ENCODE data around the gene MRPL34.

MRPL34 gene

DNA sequence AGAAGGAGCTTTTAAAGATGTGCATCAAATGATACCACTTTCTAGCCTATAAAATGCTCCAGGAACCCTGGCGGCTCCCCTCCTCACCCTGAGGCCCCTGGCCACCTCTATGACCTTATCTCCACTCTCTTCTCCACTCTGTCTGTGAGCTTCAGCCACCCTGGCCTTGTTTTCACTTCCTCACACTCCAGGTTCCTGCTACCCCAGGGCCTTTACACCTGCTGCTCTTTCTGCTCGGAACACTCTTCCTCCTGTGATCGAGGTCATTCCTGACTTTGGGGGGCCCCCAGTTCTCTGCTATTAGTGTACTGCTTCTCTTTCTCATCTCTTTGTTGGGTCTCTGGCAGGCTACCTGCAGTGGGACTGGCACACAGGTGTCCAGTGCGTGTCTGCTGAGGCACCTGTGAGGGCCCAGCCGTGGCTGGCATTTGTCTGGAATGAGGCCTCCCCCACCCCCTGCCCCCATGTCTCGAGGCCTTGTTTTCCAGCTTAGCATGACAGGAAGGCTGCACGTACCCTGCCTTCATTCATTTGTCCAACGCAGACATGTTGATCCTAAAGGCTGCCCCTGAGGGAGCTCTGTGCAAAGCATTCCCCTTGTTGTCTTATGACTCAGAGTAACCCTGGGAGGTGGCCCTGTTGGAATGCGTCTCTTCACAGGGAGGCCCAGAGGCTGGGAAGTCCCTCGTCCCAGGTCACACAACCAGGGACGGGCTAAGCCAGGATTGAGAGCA, 6.0 kb downstream of the MRPL34 start:
- no peak for DNase-seq

DNA sequence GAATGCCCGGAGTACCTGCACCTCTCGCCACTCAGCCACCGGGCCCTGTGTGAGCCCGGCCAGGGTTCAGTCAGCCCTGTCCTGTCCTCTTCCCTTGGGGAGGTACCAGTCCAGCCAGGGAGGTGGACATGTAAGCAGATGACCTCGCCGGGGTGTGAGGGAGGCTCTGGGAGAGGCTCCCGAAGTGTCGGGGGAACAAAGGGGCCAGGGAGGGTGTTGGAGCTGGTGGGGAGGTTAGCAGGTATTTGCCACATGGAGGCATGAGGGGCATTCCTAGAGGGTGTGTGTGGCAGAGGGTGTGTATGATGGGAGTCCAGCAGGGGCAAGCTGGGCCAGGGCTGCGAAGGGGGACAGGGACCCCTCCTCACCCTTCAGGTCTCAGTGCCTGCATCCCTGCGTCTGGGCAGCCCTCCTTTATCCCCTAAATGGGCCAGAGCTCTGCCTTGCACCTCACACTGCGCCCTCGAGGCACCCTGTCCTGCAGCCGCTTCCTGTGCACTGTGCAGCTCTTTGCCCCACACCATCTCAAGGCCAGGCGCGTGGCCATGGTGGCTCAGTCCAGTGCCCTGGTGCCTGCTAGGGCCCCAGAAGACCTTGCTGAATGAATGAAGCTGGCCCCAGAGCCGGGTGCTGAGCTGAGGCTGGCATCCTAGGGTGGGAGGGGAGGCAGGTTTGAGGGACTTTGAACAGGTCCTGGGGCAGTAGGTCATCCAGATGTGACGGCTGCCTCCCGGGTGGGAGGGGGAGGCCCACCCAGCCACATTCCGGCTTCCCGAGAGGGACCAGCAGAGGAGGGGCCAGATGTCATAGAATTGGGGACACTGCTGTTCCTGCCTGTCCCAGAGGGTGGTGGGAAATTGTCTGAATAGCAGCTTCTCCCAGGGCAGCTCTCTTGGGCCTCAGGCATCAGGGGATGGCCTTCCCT, 6.8 kb downstream of the MRPL34 start:
- DNase-seq, result no peak

DNA sequence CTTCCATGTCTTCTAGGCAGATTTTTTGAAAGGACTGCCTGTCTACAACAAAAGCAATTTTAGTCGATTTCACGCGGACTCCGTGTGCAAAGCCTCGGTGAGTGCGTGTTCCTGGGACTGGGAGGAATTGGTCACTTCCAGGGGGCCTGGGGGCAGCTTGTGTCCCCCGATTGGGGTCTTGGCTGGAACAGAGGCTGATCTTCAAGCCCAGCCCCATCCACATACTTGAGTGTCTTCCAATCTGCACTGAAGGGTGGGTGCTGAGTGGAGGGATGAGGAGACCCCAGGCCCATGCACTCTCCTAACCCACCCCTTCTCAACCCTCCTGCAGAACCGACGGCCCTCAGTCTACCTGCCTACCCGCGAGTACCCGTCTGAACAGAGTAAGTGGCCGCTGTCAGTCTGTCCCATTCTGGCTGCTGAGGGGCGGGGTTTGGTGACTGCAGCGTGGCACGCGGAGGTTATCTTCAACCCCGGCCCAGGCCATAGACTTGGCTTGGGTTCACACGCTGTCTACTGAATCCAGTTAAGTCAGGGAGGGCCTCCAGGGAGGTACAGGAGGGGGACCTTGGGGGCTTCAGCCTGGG, 8.4 kb downstream of the MRPL34 start:
- no peak for DNase-seq

DNA sequence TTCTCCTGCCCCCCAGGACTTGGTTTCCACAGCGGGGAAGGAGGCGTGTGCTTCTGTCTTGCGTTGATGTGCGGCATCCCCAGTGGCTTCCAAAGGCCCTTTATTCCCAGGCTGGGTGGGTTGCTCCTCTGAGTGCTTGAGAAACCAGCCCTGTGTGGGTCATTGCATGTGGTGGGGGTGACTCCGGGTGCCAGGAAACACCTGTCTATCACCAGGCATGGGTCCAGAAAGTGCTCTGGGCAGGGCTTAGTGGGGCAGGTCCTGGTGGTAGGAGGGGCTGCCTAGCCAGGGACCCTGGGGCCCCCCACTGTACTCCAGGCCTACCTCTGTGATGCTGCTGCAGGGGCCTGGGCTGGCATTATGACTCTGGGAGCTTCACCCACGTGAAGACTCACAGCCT, 13.3 kb downstream of the MRPL34 start:
- no peak for DNase-seq

DNA sequence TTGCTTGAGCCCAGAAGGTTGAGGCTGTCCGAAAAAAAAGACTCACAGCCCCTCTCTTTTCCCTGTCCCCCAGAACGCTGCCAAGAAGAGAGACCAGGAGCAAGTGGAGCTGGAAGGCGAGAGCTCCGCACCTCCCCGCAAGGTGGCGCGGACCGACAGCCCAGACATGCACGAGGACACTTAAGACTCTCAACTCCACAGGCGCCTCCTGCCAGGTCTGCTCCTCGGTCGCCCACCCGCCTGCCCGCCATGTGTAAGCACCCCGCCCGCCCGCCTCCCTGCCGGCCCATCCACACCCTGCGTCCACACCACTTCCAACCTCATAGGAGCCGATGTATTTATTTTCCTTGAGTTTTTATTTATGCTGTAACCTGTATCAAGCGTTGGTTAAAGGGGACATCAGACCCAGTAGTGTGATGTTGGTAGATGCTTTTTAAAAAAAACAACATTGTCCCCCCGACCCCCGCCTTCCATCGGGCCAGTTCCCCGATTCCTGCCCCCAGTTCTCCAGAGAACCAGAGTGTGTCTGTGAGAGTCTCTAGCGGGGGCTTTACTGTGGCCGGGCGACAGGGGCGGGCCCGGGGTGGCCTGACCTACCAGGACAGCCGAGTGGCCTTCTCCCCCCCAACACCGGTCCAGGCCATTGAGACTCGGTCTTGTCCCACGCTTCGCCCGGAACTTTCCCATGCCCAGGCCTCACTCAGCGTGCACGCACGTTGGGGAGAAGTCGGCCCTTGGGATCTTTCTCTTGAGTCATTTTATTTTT, 14.0 kb downstream of the MRPL34 start:
- DNase-seq, result no peak

DNA sequence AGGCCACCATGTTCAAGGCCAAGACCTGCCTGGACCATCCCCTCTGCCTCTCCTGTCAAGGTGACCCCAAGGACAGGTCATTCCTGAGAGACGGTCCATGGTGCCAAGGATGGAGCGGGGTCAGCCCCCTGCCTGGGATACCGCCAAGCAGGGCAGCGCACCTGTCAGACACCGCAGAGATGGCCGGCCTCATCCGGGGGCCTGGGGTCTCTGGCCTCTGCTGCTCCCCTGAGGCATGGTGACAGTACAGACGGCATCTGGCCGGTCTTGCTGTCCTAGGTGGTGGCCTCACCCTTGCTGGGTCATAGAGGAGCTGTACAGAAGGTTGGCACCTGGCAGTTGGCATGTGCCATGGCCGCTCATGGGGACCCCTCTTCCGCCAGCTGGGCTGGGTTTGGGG, 14.8 kb downstream of the MRPL34 start:
- DNase-seq, result no peak

DNA sequence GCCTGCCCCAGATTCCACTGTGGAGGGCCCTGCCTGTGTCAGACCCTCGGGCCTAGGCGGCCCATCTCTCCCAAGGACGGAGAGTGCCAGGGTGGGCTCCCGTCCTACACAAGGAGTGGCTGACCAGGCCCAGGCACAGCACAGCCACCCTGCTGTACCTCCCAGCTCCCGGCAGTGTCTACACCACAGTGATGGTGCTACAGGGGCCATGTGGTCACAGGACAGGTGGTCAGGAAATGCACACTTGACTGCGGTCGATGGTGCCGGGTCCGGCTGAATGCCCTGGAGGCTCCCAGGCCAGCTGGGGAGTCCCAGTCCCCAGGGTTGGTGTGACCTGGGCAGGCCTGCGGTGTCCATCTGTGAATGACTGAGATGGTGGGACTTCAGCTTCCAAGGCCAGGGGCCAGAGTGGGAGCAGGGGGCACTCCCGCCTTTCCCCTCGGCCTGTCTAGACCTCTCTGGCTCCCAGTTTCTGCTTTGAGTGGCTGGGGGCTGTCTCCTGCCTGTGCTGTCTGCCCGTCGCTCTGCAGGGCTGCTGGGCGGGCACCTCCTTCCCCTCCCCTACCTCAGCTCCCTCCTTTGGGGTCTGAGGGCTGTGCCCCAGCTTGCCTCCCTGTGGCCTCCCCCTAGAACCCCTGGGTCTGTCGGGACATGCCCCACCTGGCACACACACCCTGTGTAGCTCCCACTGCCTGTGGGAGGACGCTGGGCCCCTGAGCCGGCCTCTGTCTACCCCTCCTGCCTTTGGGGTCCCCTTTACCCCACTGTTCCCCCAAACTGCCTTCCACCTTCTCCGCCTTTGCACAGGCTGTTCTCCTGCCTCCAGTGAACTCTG, 16.2 kb downstream of the MRPL34 start:
- no peak for DNase-seq

DNA sequence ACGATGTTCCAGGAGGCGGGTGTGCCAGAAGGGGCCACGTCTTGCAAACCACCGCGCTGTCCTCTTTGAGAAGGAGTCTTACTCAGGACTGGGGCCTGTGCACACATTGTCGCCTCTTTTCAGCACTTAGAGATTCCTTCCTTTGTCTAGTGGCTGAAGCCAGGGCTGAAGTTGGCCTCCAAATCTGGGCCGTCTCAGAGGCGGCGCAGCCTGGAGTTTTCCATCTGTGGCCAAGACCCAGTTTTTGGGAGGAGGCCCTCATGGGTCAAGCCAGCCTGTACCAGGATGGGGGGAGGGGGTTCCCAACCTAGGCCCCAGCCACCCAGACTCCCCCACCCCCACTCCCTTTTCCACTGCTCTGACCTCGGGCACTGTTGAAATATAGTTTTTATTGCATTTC, 17.2 kb downstream of the MRPL34 start:
- DNase-seq, result no peak

DNA sequence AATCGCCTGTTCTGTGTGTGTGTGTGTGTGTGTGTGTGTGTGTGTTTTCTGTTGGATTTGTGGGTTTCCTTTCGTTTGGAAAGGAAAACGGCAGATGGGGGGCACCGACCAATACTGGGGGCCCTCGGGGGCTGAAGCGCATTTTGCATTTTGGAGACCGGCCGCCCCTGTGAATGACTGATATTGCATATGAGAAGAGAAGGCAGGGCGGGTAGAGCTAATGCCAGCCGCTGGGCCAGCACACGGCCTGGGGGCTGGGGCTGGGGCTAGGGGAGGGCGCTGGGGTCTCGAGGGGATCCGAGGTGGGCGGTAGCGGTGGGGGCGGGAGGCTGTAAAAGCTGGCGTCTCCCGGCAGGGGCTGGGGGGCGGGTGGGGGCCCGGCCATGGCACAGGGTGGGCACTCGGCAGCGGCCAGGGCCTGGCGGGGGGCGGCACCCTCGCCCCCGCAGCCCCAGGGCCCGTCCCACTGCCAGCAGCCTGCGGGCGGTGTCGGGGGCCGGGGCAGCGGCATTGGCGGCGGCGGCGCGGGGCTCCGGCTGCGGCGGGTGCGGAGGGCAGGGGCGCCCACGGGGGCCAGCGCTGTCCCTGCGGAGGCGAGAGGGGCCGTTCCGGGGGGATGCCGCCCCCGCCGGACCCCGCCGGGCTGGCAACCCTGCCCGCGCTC, 17.8 kb downstream of the MRPL34 start:
- no peak for DNase-seq

DNA sequence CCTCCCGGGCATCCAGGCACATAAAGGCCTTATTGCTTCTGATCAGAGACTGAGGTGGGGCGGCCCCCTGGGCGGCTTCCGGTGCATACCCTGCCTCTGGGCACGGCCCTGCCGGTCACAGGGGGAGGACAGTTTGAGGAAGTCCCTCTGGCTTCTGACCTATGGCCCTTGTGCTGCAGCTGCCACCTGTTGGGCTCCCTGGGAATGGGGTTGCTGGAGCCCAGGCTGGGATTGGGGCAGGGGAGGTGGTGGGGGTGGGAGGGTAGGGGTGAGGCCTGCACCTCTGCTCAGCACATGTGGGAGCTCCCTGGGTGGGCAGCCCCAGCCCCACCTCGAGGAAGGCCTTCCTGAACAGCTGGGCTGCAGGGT, 18.3 kb downstream of the MRPL34 start:
- DNase-seq, result no peak

DNA sequence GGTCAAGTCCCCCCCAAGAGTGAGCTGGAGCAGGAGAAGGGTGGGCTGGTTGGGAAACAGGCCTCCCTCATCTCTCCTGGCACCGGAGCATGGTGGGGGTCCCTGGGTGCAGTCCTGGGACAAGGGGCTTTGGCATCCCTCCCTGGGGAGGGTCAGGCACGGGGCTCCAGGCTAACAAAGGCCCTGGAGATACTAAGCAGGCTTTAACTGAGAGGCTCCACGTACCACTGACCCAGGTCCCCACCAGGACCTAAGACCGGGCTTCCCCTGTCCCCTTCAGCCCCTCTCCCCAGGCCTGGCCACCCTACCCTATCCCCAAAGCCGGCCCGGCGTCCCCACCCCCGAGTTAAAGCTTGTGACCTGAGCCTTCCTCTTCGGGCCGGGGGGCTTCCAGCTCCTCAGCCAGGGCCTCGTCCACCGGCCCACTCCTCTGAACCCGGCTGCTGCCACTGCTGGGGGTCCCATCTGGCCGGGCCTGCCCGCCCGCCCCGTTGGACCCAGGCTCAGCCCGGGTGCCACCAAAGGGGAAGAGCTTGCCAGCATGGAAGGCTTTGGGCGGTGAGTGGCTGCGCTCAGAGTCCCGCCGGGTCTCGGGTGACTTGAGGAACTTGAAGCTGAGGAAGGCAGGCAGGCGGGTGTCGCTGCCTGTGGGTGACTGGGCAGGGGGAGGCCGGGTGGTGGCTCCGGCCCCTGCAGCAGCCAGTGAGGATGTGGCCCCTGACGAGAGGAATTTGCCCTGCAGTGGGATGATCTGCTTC, 18.9 kb downstream of the MRPL34 start:
- no peak for DNase-seq

DNA sequence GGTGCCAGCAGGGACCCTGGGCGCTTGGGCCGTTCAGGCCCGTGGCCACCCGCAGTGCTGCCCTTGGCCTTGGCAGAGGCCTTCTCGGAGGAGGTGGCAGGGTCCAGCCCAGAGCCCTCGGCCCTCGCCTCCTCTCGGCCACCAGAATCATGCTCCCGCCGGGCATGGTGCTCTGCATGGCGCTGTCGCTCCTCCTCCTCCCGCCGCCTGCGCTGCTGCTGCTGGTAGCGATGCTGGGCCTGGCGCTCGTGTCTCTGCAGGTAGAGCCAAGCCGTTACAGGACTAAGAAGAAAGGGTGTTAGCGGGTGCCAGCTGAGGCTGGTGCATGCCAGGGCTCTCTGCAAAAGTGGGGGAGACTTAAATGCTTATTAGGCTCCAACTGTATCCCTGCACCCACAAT, 19.5 kb downstream of the MRPL34 start:
- no peak for DNase-seq

DNA sequence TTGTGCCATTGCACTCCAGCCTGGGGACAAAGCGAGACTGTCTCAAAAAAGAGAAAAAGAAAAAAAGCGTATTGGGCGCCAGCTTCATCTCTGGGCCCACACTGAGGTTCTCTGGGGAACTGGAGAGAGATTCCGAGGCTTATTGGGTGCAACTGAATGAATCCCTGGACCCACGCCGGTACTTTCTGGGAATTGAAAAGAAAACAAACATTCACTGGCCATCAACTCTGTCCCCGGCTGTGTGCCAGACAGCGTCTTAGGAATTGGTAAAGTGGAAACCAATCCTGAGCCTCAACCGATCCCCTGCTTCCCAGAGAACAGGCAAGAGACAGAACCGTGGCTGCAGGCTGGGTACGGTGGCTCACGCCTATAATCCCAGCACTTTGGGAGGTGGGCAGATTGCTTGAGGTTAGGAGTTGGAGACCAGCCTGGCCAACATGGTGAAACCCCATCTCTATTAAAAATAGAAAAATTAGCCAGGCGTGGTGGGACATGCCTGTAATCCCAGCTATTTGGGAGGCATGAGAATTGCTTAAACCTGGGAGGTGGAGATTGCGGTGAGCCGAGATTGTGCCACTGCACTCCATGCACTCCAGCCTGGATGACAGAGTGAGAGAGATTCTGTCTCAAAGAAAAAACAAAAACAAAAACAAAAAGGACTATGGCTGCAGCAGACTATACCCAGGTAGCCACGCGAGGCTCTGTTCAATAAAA, 20.4 kb downstream of the MRPL34 start:
- DNase-seq, result no peak

DNA sequence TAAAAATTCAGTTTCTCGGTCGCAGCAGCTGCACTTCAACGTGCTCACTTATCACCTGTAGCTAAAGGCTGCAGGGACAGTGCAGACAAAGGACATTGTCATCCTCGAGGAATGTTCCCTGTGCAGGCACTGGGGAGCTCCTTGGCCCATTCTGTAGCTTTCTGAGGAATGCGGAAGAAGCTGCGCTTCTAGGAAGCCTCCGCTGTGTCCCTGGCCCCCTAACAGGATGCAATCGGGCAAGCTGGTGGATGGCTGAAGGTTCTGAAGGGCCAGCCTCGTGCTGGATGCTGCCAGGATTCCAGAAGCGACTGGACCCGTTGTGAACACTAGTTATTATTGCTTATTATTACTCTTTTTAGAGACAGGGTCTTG, 20.9 kb downstream of the MRPL34 start:
- no peak for DNase-seq

DNA sequence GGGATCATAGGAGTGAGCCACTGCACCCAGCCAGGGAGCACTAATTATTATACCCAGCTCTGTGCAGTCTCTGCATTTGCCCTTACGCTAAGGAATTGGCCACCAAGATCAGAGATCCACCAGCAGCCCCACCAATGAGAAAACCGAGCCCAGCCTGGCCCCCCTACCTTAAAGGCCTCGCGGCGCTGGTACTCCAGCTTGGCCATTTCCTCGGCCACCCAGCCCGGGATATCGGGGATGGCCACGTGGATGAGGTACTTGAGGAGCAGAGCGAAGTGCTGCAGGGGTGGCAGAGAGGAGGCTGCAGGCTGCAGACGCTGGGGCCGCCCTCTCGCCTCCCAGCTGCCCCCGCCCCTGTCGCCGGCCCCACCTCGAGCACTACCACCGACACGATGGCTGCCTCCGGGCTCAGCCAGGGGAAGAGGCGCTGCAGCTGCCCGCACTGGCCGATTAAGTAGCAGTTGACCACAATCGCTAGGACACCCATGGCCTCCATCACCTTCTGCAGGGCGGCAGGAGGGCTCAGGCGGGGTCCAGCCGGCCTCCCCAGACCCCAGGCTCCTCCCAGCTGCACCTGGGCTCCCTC, 21.5 kb downstream of the MRPL34 start:
- no peak for DNase-seq

DNA sequence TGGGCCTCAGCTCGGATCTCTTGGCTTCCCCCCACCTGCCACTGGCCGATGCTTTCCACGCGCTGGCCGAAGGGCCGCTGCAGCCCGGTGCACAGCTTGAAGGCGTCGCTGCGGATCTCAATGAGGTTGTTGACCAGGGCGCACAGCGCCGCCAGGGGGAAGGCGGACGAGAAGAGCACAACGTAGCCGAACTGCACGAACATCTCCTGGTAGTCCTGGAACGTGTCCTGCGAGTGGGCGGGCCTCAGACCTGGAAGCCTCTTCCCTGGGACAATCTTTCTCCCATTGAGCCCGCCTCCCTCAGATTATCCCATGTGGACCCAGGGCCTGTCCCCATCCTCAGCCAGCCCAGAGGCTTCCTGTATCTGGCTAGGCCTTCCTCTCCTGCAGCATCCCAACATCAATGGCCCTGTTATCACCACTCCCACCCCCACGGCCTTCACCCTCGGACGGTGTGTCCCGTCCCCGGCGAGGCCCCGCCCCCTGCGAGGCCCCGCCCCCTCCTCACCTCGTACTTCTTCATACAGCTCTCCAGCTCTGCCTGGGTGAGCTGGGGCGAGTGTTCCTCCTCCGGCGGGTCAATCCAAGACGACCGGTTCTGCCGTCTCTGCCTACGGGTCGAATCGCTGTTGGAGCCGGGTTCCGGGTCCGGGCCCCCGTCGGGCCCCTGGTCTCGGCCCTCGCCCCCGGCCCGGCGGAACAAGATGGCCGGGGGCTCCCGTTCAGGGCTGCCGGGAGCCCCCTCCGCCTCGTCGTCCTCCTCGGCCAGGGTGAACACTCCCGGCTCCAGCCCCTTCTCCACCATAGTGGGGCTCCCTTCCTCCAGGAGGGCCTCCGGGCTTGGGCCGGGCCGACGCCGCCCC, 22.2 kb downstream of the MRPL34 start:
- DNase-seq, result no peak

DNA sequence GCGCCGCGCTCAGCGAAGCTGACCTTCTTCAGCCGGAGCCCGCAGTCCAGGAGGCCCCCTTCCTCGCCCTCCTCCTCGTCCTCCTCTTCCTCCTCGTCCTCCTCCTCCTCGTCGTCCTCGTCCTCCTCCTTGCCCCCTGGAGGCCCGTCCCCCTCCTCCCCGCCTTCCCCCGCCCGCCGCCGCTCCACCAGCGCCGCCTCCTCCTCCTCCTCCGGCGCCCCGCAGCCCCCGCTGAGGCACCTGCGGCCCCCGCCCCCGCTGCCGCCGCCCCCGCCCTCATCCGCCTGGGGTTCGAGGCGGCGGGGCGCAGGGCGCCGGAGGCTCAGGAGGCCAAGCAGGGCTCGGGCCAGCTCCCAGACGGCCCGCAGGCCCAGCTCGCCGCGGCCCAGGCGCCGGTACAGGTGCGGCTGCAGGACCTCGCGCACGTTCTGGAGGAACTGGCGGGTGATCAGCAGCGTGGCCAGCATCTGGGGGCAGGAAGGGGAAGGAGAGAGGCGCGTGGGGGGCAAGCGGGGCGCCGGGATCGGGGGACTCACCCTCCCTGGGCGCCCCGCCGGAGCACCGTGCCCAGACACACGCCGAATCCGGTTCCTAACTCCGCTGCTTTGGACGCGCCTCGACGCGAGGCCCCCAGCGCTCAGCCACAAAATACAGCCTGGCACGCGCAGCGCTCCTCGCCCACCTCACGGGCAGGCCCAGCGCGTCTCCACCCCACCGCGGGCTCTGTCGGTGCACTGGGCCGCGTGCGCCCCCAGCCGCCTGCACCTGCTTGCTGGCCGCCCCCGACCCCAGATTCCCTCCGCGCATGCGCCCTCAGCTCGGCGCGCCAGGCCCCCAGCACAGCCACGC, 23.1 kb downstream of the MRPL34 start:
- DNase-seq, result no peak
